ENCODE results near the gene PDCD11.
A peak's percentile ranks its signal among the peaks of the same experiment; 100 is the strongest.

PDCD11 gene

GRCh38 chr10:103451831-103452505 is 55.5 kb downstream of the PDCD11 start, which contains the start of gene CALHM2:
Gene CALHM2 (minus strand): TSS chr10:103452370. CDS start chr10:103449941, 2,429 bp downstream.
- peak; percentile 48 for DNase-seq

GRCh38 chr10:103452506-103453230 is 56.2 kb downstream of the PDCD11 start:
- no peak for DNase-seq

- DNase-seq: no peak
Measured at GRCh38 chr10:103454026-103454425, 57.6 kb downstream of the PDCD11 start.

- DNase-seq: no peak
Measured at GRCh38 chr10:103455235-103455634, 58.8 kb downstream of the PDCD11 start.

GRCh38 chr10:103456074-103456660 is 59.7 kb downstream of the PDCD11 start:
- DNase-seq: no peak

- DNase-seq: no peak
Measured at GRCh38 chr10:103457176-103457712, 60.8 kb downstream of the PDCD11 start.

GRCh38 chr10:103457896-103458583 is 61.6 kb downstream of the PDCD11 start:
- DNase-seq: no peak

- DNase-seq: no peak
Measured at GRCh38 chr10:103458720-103459119, 62.3 kb downstream of the PDCD11 start, which contains the start of gene CALHM1. Gene CALHM1 (minus strand): TSS chr10:103458900. CDS start chr10:103458751, 149 bp downstream.

- DNase-seq: no peak
Measured at GRCh38 chr10:103459615-103460014, 63.2 kb downstream of the PDCD11 start.

- DNase-seq: no peak
Measured at GRCh38 chr10:103463499-103463898, 67.1 kb downstream of the PDCD11 start.

GRCh38 chr10:103465411-103466179 is 69.2 kb downstream of the PDCD11 start:
- DNase-seq: no peak

GRCh38 chr10:103466734-103467133 is 70.3 kb downstream of the PDCD11 start:
- no peak for DNase-seq

GRCh38 chr10:103467406-103467805 is 71.0 kb downstream of the PDCD11 start:
- DNase-seq: no peak

GRCh38 chr10:103469201-103469600 is 72.8 kb downstream of the PDCD11 start:
- DNase-seq: no peak

- peak; percentile 82 for DNase-seq
Measured at GRCh38 chr10:103470761-103471653, 74.6 kb downstream of the PDCD11 start.

- no peak for DNase-seq
Measured at GRCh38 chr10:103472005-103472404, 75.6 kb downstream of the PDCD11 start.

- DNase-seq: no peak
Measured at GRCh38 chr10:103473261-103473671, 76.8 kb downstream of the PDCD11 start.

- DNase-seq: no peak
Measured at GRCh38 chr10:103474077-103474476, 77.7 kb downstream of the PDCD11 start.

- no peak for DNase-seq
Measured at GRCh38 chr10:103475437-103475836, 79.0 kb downstream of the PDCD11 start.

- no peak for DNase-seq
Measured at GRCh38 chr10:103476046-103476768, 79.8 kb downstream of the PDCD11 start.

Measured in activated effector memory CD4-positive, alpha-beta T cell treated with Interleukin-2 at 50 U/mL for 16 hours (primary cell).